Measurements from ENCODE around the gene WBP2NL. TPM values are rescaled to one million over a fixed set of nuclear protein-coding genes. Genes with fewer than 3 reads are reported as not detected.
"Not testable (repeated sequence)": the region's sequence is repeated elsewhere in the genome, so short reads cannot be mapped to it uniquely, and the experiment has no call there.

Gene WBP2NL, protein sequence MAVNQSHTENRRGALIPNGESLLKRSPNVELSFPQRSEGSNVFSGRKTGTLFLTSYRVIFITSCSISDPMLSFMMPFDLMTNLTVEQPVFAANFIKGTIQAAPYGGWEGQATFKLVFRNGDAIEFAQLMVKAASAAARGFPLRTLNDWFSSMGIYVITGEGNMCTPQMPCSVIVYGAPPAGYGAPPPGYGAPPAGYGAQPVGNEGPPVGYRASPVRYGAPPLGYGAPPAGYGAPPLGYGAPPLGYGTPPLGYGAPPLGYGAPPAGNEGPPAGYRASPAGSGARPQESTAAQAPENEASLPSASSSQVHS
- total RNA-seq, result 1 to 10 TPM; 1.1 to 1.2 TPM
- long read RNA-seq, donor 1, partial matches to known transcripts, result 0 of 5 reads
- long read RNA-seq, donor 1, other reads (novel, unspliced or antisense), result 5 of 5 reads
- long read RNA-seq, donor 2, partial matches to known transcripts, result 0 of 4 reads
- long read RNA-seq, donor 2, other reads (novel, unspliced or antisense), result 4 of 4 reads

DNA sequence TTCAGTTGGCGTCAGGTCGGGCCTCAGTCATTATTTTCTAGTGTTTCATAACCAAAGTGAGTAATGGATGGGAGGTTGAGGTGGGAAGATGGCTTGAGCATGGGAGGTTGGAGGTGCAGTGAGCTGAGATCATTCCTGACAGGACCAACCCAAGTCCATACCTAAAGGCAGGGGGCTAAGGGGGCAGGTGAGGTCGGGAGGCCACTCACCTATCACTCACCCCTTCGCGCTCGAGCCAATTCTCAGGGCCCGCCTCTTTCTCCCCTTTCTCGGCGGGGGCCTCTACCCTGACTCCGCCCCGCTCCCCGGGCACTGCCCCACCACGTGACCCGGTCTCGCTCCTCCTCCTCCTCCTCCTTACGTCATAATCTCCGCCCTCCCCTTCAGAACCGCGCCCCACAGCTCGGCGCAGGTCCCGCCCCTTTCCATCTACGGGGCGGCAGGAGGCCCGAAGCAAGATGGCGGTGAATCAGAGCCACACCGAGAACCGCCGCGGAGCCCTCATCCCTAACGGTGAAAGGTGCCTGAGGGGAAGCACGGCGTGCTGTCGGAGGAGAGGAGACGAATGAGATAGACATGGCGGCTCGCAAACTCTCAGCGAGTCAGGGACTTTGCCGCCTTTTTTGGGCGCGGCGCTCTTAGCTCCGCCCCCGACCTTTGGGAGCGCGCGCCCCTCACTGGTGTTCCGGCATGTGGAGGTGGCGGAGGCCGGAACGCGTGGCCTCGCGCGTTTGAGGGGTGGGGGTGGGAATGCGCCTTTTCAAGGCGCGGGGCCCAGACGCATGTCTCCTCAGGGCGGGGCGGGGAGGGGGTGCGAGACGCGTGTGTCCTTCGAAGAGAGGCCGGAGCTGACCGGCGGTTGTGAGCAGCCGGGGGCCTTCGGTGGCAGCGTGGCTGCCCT lies at the start of gene WBP2NL:
Gene WBP2NL, plus strand, starts transcription at position 428 of the 901 bp plus-strand sequence. Its CDS starts 31 bp downstream, at position 459.
- DNase-seq (ENCODE audit: low spot score), result peak; percentile 95
- intact Hi-C loops (cut with DNase I), result no loop called here

- DNase-seq (ENCODE audit: low spot score); intact Hi-C loops (cut with DNase I): not testable (repeated sequence)
Measured at GRCh38 chr22:41948928-41949296, 49.7 kb upstream of the WBP2NL start.

- intact Hi-C loops (cut with DNase I), result no loop called here
Measured at GRCh38 chr22:41949297-41949965, 49.2 kb upstream of the WBP2NL start.

DNA sequence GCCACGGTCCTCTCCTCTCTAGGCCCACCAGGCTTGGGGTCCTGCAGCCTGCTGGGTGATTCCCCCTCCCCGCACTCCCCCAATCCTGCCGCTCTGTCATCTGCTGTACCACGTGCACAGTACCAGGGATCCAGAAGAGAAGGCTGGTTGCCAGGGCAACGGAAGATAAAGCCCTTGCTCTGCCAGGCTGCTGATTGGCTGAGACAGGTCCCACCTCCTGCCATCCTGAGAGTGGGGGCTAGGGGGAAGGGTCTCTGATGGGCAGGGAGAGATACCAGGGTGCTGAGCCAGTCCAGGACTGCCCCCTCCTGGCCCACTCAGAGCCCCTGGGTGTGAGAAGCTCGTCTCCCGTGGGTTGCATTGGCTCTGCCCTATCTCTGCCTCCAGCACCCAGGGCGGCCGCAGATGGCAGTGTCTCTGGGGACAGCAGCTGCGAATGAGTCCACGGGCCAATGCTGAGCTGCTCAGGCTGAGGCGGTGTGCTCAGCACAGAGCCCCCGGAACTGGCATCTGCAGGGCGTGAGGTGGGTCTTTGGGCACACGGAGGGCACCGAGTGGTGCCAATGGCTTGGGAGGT lies 46.6 kb upstream of the WBP2NL start, which contains the start of gene SMIM45:
Gene SMIM45, plus strand, starts transcription at position 253 of the 577 bp plus-strand sequence.
- intact Hi-C loops (cut with DNase I), result no loop called here
- no peak for DNase-seq (ENCODE audit: low spot score)

More at GRCh38 chr22:41949297-41949965, 49.2 kb upstream of the WBP2NL start:
- DNase-seq (ENCODE audit: low spot score), result no peak

DNA sequence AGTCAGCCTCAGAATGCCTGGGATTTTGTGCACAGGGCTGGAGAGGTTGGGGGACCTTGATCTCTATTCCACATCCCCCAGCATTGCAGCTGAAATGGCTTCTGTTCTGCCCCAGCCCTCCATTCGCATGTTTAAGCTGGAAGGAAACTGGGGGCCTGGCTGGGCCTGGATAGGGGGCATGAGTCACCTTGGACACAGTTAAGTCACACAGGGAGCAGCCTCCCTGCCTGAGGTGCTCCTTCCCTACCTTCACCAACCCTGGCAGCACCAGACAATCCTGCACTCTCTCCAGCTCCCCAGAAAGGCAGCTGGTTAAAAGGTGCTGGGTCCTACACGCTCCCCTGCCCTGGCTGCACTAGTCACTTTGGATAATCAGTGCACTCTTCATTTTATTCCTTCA lies 45.9 kb upstream of the WBP2NL start:
- no peak for DNase-seq (ENCODE audit: low spot score)
- intact Hi-C loops (cut with DNase I), result no loop called here

DNA sequence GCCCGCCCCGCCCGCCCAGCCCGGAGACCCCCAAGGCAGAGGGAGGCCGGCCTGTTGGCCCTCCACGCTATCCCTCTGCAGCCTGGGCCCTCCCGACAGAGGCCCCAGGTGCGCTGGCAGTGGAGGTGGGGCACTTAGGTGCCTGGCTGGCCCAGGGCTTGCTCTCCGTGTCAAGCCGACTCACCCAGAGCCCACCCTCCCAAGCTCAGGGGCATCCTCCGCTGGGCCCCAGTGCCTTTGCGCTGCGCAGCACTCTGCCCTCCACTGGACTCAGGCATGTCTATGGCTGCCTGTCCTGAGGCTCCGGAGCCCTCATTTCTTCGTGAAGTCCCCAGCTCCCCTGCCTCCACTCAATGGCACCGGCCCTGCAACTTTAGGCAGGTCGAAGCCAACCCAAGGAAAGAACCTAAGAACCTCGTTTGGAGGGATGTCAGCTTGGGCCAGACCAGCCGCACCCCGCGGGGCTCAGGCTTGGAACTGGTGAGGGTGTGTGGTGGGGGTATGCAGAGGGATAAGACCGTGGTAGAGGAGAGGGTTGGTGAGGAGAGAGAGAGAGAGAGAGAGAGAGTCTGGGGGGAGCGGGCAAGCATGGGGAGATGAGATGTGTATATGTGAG lies 40.5 kb upstream of the WBP2NL start:
- no peak for DNase-seq (ENCODE audit: low spot score)
- intact Hi-C loops (cut with DNase I), result no loop called here

DNA sequence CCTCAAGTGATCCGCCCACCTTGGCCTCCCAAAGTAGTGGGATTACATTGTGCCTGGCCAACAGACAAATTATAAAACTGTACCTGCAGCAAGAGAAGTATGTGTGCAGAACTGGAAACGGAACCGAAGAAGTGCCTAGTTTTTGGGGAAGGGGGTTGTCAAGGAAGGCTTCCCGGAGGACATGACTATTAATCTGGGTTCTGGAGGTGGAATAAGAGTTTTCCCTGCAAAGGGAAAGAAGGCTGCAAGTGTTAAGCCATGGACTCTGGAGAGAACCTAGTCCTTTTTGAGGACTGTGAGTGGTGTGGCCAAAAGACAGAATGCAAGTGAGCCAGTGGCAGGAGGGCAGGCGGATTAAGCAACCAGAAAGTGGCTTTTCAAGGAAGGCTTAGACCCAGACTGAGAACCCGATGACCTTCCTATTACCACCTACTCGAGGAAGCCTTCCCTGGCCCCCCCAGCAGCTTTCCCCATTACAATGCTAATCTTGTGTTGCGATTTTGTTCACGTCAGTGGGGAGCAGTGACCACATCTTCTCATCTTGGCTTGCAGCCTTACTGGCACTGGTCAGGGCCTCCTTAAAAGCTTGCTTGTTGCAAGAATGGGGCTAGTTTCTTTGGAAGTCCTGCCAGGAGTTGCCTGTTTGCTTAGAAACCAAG lies 35.0 kb upstream of the WBP2NL start:
- intact Hi-C loops (cut with DNase I), result loop anchor here in 1 of 2 donors (10.0 kb wide), 1 partner anchor 471 kb away; the partner anchor contains the start of gene NFAM1
- no peak for DNase-seq (ENCODE audit: low spot score)

GRCh38 chr22:41964112-41964491 lies 34.5 kb upstream of the WBP2NL start:
- DNase-seq (ENCODE audit: low spot score), result no peak
- intact Hi-C loops (cut with DNase I), result loop anchor here in 1 of 2 donors (10.0 kb wide), 1 partner anchor 471 kb away; the partner anchor contains the start of gene NFAM1

GRCh38 chr22:41966225-41966606 lies 32.4 kb upstream of the WBP2NL start:
- no peak for DNase-seq (ENCODE audit: low spot score)
- intact Hi-C loops (cut with DNase I), result loop anchor here in 1 of 2 donors (10.0 kb wide), 1 partner anchor 469 kb away; the partner anchor contains the start of gene NFAM1

GRCh38 chr22:41966607-41967240 lies 31.9 kb upstream of the WBP2NL start:
- intact Hi-C loops (cut with DNase I), result loop anchor here in 1 of 2 donors (10.0 kb wide), 1 partner anchor 468 kb away; the partner anchor contains the start of gene NFAM1
- DNase-seq (ENCODE audit: low spot score), result no peak

DNA sequence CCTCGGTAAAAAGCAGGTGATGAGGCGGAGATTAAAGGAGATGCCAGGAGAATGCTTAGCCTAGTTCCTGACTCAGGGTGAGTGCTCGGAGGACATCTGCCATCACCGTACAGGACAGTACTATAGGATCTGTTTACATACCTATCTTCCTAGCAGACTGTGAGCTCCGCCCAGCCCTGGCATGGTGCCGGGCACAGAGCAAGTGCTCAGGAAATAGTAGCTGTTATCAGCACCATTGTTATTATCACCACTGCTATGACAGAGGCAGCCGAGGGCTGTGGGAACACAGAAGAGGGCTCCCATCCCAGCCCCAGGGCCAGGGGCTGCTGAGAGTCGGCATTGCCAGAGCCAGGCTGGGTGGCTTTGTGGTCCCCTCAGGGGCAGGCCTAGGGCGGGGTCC lies 30.0 kb upstream of the WBP2NL start:
- intact Hi-C loops (cut with DNase I), result loop anchor here in 1 of 2 donors (10.0 kb wide), 1 partner anchor 466 kb away; the partner anchor contains the start of gene NFAM1
- DNase-seq (ENCODE audit: low spot score), result no peak

DNA sequence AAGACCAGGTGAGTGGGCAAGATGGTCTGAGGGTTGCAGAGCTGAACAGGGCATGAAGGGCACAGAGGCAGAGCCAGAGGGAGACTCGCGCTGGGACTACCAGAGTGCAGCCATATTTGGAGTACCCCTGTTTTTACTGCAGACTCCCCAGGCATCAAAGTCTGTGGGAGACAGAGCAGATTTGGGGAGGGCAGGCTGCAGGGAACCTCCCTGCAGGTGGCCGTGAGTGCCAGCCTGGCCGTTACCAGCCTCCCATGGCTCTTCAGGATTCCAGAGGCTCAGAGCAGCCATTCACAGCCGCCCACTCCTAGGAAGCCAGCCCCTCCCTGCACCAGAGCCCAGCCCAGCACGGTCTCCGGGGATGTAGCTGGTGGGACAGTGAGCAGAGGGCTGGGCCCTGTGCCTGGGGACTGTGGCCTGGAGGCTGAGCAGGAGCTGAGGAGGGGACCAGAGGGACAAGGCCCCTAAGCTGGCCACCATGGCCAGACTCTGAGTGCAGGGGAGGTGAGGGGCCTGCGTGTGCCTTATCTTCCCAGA lies 29.4 kb upstream of the WBP2NL start, which contains the start of gene SEPTIN3:
Gene SEPTIN3, plus strand, starts transcription at position 334 of the 537 bp plus-strand sequence. CDS start 2,050 bp downstream, outside the sequence.
- DNase-seq (ENCODE audit: low spot score), result no peak
- intact Hi-C loops (cut with DNase I), result loop anchor here in 1 of 2 donors (10.0 kb wide), 1 partner anchor 466 kb away; the partner anchor contains the start of gene NFAM1

- DNase-seq (ENCODE audit: low spot score), result no peak
- intact Hi-C loops (cut with DNase I), result no loop called here
Measured at GRCh38 chr22:41970601-41971000, 28.0 kb upstream of the WBP2NL start.

- intact Hi-C loops (cut with DNase I), result no loop called here
- DNase-seq (ENCODE audit: low spot score), result no peak
Measured at GRCh38 chr22:41971431-41971830, 27.2 kb upstream of the WBP2NL start.

GRCh38 chr22:41974691-41975290 lies 23.8 kb upstream of the WBP2NL start:
- intact Hi-C loops (cut with DNase I), result no loop called here
- DNase-seq (ENCODE audit: low spot score), result no peak

DNA sequence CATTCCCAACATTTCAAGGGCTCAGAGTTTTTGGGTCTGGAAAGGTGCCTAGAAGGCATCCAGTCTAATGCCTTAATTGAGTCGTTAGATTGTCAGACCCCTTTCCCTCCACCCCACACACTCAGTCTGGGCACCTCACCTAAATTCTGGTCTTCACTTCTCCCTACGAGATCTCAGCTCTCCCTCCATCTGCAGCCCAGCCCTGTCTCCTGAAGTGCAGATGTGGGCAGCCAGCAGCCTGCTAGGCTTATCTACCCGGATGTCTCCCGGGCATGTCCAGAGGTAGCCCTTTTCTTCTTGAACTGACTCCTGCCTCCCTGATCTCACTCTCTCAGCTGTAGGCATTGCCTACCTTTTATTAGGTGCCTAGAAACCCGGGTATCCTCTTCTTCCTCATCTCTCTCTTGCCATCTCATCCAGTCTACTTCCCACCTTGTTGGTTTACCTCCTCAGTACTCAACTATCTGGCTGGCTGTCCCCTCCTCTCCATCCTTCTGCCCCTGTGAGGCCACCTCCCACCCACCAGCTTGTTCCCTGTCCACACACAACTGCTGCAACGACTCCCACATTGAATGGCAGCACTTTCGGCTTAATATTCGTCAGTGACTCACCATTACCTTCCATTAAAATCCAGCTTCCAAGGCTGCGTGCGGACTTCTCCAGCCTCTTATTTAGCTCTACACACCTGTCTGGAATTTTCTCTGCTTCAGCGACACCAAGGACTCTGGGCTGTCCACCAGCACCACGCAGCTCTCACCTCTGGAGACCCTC lies 23.1 kb upstream of the WBP2NL start:
- DNase-seq (ENCODE audit: low spot score), result no peak
- intact Hi-C loops (cut with DNase I), result no loop called here

All from posterior vena cava (tissue), 2 donors.